Nucleus accumbens (tissue), 56 donors: ENCODE data around the gene MIEF2.

Source experiments
- DNase-seq, 56 donors: peaks; one replicate each; lab custom pipeline; 2025; lab: John Stamatoyannopoulos, UW

The MIEF2 gene

GRCh38 chr17:18253947-18254821 is 6.3 kb upstream of the MIEF2 start:
- DNase-seq: no peak

- no peak for DNase-seq
Measured at GRCh38 chr17:18254888-18255649, 5.4 kb upstream of the MIEF2 start.

- no peak for DNase-seq
Measured at GRCh38 chr17:18256351-18256750, 4.1 kb upstream of the MIEF2 start.

GRCh38 chr17:18256776-18257175 is 3.7 kb upstream of the MIEF2 start:
- no peak for DNase-seq

GRCh38 chr17:18257268-18257981 is 3.0 kb upstream of the MIEF2 start:
- DNase-seq: peak in 4 of 56 donors; percentile 34 to 59 (median 44)

- peak in 47 of 56 donors; percentile 22 to 84 (median 59) for DNase-seq
Measured at GRCh38 chr17:18257982-18258355, 2.5 kb upstream of the MIEF2 start.

GRCh38 chr17:18258356-18259038 is 2.0 kb upstream of the MIEF2 start, which contains the start of gene FLII:
TSS of gene FLII (minus strand) at chr17:18258738. CDS start at chr17:18258690, 48 bp downstream.
- DNase-seq: peak in 47 of 56 donors; percentile 11 to 78 (median 59)

GRCh38 chr17:18259621-18260331 is 686 bp upstream of the MIEF2 start:
- peak in 1 of 56 donors; percentile 59 for DNase-seq

GRCh38 chr17:18261146-18261515 is 669 bp downstream of the MIEF2 start:
- DNase-seq: peak in 10 of 56 donors; percentile 15 to 57 (median 28)

- no peak for DNase-seq
Measured at GRCh38 chr17:18261659-18262058, 1.2 kb downstream of the MIEF2 start.

GRCh38 chr17:18262111-18262510 is 1.6 kb downstream of the MIEF2 start:
- DNase-seq: no peak

- DNase-seq: no peak
Measured at GRCh38 chr17:18262641-18263040, 2.2 kb downstream of the MIEF2 start.

- DNase-seq: no peak
Measured at GRCh38 chr17:18263885-18264682, 3.6 kb downstream of the MIEF2 start.

GRCh38 chr17:18267366-18267765 is 6.9 kb downstream of the MIEF2 start:
- DNase-seq: no peak

- DNase-seq: no peak
Measured at GRCh38 chr17:18267927-18268711, 7.7 kb downstream of the MIEF2 start.

GRCh38 chr17:18270046-18270931 is 9.8 kb downstream of the MIEF2 start:
- DNase-seq: no peak

GRCh38 chr17:18277076-18277475 is 16.6 kb downstream of the MIEF2 start:
- DNase-seq: no peak
